Colonic mucosa (tissue), 4 donors: Measurements from ENCODE around the gene PSD4. TPM values are rescaled to one million over a fixed set of nuclear protein-coding genes. Genes with fewer than 3 reads are reported as not detected.
A peak's percentile ranks its signal among the peaks of the same experiment; 100 is the strongest.

Experiments used
- DNase-seq: peaks from one replicate; pipeline ENCODE4 v3.0.0-alpha.2; 2020
- H3K27ac ChIP-seq: fragments of 200-600 bp; one replicate; pipeline ENCODE4 v1.8.0; 2021
- H3K27me3 ChIP-seq: fragments of 200-600 bp; one replicate; pipeline ENCODE4 v1.8.0; 2021
- H3K36me3 ChIP-seq: fragments of 200-600 bp; one replicate; pipeline ENCODE4 v1.8.0; 2021
- H3K4me1 ChIP-seq: fragments of 200-600 bp; one replicate; pipeline ENCODE4 v1.8.0; 2021; ENCODE audit warnings: mild to moderate bottlenecking
- H3K4me3 ChIP-seq: fragments of 200-600 bp; one replicate; pipeline ENCODE4 v1.8.0; 2021
- H3K9ac ChIP-seq, 2 donors: one replicate each; pipeline ENCODE4 v1.7.0; 2013; ENCODE audit warnings: control low read depth in 2 of 2, low read depth in 2 of 2, low read length in 2 of 2
- H3K9me3 ChIP-seq: fragments of 200-600 bp; one replicate; pipeline ENCODE4 v1.8.0; 2021
- intact Hi-C: fragments of 100-400 bp; cut with DNase I; formaldehyde crosslinking; loops from one replicate; pipeline ENCODE4 v1.14.1; 2022
- total RNA-seq, 2 donors: library from RNA; stranded (reverse); fragmentation: NEBNext Ultra II Directional in 1 of 2; extraction: Animal tissue kit (Norgen Biotek cat#: 25700) in 1 of 2; gene quantifications; one replicate each; pipeline ENCODE4 v1.2.1, GENCODE V29; 2021
- TF ChIP-seq, protein P1 (sequence below): fragments of 200-600 bp; IDR thresholded peaks from one replicate; pipeline ENCODE4 v1.8.0; 2022; ENCODE audit warnings: antibody characterized with exemption, mild to moderate bottlenecking
- donor health status: healthy.
- donor health status: DM: no; HTN: no; CAD: no.
- donor health status: DM: no; HTN: no; CAD: no.

Gene PSD4
- total RNA-seq, 2 donors from 2014 or later, result 36.5 to 50.6 TPM

DNA sequence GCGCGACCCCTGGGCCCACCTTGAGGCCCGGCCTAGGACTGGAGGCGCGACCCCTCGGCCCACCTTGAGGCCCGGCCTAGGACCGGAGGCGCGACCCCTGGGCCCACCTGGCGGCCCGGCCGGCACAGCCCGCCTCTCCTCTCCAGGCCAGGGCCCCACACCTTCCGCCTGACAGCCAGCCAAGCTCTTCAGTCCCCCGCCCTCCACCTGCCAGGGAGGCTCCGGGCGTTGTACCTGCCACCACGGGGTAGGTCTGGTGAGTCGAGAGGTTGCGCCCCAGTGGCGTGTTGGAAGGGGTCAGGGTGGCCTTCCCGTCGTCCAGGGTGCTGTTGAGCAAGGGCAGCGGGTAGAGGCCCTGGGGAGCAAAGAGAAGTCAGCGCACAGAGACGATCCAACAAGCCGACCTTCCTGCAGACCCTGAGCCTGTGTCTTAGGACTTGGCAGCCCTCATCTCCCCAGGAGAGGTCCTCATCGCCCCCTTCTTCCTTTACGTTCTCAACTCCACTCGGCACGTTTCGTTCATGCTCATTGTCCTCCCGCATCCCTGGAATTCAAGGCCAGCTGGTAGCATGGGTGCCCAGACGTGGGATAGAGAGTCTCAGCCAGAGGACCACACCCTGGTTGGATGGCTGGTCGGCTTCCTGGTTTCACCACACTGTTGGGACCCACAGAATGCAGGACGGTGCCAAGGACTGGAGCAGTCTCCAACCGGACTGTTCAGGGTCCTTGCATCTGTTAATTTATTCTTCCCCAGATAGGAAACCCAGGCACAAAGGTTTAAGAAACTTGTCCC, 62.8 kb downstream of the PSD4 start:
- Histone ChIP-seq H3K4me3 (no peak overlapping the region), H3K27me3 (no peaks in the 10 kb centered on the region), H3K9ac (peak overlapping the region in 1 of 2 donors; percentile 8), H3K9me3 (no peaks in the 10 kb centered on the region), H3K4me1 (no peaks in the 10 kb centered on the region), H3K36me3 (no peaks in the 10 kb centered on the region), H3K27ac (no peak overlapping the region)
- TF ChIP-seq, protein P1, sequence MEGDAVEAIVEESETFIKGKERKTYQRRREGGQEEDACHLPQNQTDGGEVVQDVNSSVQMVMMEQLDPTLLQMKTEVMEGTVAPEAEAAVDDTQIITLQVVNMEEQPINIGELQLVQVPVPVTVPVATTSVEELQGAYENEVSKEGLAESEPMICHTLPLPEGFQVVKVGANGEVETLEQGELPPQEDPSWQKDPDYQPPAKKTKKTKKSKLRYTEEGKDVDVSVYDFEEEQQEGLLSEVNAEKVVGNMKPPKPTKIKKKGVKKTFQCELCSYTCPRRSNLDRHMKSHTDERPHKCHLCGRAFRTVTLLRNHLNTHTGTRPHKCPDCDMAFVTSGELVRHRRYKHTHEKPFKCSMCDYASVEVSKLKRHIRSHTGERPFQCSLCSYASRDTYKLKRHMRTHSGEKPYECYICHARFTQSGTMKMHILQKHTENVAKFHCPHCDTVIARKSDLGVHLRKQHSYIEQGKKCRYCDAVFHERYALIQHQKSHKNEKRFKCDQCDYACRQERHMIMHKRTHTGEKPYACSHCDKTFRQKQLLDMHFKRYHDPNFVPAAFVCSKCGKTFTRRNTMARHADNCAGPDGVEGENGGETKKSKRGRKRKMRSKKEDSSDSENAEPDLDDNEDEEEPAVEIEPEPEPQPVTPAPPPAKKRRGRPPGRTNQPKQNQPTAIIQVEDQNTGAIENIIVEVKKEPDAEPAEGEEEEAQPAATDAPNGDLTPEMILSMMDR, result no peak
- intact Hi-C loops, result no loop called here
- DNase-seq, result no peak

- intact Hi-C loops, result no loop called here
- DNase-seq, result no peak
- Histone ChIP-seq H3K36me3 (no peaks in the 10 kb centered on the region), H3K4me3 (no peak overlapping the region), H3K9ac (no peak overlapping the region), H3K27ac (no peak overlapping the region), H3K4me1 (no peaks in the 10 kb centered on the region), H3K9me3 (no peaks in the 10 kb centered on the region), H3K27me3 (no peaks in the 10 kb centered on the region)
- TF ChIP-seq, protein P1, result no peak
These were observed 63.9 kb downstream of the PSD4 start for GRCh38 chr2:113237604-113238160.

DNA sequence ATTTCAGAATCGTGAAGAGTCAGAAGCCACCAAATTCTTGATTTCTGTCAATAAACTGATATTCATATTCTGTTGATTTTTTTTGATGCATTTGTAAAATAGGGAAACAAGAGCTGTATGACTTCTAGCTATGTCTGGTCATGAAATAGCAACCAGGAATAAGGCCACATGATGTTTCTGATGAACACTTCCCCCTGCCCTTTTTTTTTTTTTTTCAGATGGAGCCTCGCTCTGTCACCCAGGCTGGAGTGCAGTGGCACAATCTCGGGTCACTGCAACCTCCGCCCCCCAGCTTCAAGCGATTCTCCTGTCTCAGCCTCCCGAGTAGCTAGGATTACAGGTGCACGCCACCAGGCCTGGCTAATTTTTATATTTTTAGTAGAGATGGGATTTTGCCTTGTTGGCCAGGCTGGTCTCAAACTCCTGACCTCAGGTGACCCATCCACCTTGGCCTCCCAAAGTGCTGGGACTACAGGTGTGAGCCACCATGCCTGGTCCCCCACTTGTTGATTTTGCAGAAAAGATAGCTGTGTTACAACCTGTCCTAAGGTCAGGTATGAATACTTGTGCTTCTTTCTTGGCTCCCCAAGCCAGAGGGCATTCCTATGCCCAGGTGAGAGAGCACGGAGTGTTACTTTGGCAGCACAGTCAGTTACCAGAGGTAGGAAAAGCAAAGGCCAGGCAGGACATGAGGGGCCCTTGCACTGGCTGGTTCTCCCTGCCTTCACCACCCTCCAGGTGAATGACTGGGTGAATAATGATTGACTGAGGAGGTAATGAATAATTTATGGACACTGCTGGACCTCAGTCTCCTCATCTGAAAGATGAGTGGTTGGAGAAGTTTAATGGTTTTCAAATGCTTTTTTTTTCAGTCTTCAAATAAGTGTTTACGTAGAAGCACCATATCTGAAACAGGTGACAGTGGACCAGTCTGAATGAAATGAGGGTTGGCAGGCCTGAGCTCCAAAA, 65.4 kb downstream of the PSD4 start:
- DNase-seq, result no peak
- Histone ChIP-seq H3K4me1 (no peaks in the 10 kb centered on the region), H3K36me3 (no peaks in the 10 kb centered on the region), H3K4me3 (no peak overlapping the region), H3K27ac (no peak overlapping the region), H3K9me3 (no peaks in the 10 kb centered on the region), H3K27me3 (no peaks in the 10 kb centered on the region), H3K9ac (peak overlapping the region in 1 of 2 donors; percentile 24)
- TF ChIP-seq, protein P1, result no peak
- intact Hi-C loops, result no loop called here

- H3K27ac ChIP-seq, result peak overlapping the region; percentile 27
- no peak overlapping the region for H3K9ac ChIP-seq
- TF ChIP-seq, protein P1, result no peak
- H3K27me3 ChIP-seq, result no peaks in the 10 kb centered on the region
- intact Hi-C loops, result no loop called here
- H3K4me1 ChIP-seq, result no peaks in the 10 kb centered on the region
- DNase-seq, result peak; percentile 66
- no peaks in the 10 kb centered on the region for H3K36me3 ChIP-seq
- H3K9me3 ChIP-seq, result no peaks in the 10 kb centered on the region
- no peak overlapping the region for H3K4me3 ChIP-seq
These were observed 66.6 kb downstream of the PSD4 start for GRCh38 chr2:113240150-113240914.
